HEK293 (cell line): ENCODE results near the gene CBLIF.
A peak's percentile ranks its signal among the peaks of the same experiment; 100 is the strongest.

Experiments used
- CTCF ChIA-PET: fragments of 350-600 bp; formaldehyde crosslinking; extraction: SDS; loops from one replicate; lab custom pipeline; 2021; ENCODE audit warnings: antibody characterized with exemption; lab: Yijun Ruan, JAX
- POLR2A ChIA-PET: fragments of 300-600 bp; formaldehyde crosslinking; extraction: SDS; loops from one replicate; lab custom pipeline; 2020; ENCODE audit warnings: antibody characterized with exemption, inconsistent platforms; lab: Yijun Ruan, JAX
- H3K27ac ChIP-seq: fragments of 200-500 bp; sonication (Bioruptor generic); 2 replicates; pipeline ENCODE4 v1.5.1; 2014; ENCODE audit warnings: low read depth, low read length, control low read depth, inconsistent platforms; ENCODE audit errors: extremely low read depth
- H3K36me3 ChIP-seq, 2 experiments: fragments of 200-500 bp in 1 of 2; sonication (Bioruptor generic) in 1 of 2; 1 replicate in 1 of 2; 2 replicates in 1 of 2; pipeline ENCODE4 v1.5.1; 2014 to 2017; ENCODE audit warnings: inconsistent platforms in 2 of 2, low read length in 2 of 2; ENCODE audit not compliant: control insufficient read depth in 2 of 2, insufficient read depth in 1 of 2
- H3K4me1 ChIP-seq: fragments of 200-500 bp; sonication (Bioruptor generic); 2 replicates; pipeline ENCODE4 v1.5.1; 2014; ENCODE audit warnings: mild to moderate bottlenecking, low read length, inconsistent platforms; ENCODE audit not compliant: control insufficient read depth, insufficient read depth
- H3K4me3 ChIP-seq: 2 replicates; pipeline ENCODE4 v1.5.1; 2011; ENCODE audit warnings: low read depth, mild to moderate bottlenecking, control low read depth, low read length, moderate library complexity
- H3K9me3 ChIP-seq: fragments of 200-500 bp; sonication (Bioruptor generic); 2 replicates; pipeline ENCODE4 v1.5.1; 2014; ENCODE audit warnings: low read depth, low read length, inconsistent platforms; ENCODE audit not compliant: control insufficient read depth, insufficient read depth
- KLF16 ChIP-seq: fragments of 450-650 bp; formaldehyde crosslinking; IDR thresholded peaks from 2 replicates; pipeline ENCODE4 v1.5.1; 2017; ENCODE audit warnings: missing biosample characterization, missing genetic modification characterization
- TRIM28 ChIP-seq: IDR thresholded peaks from 2 replicates; pipeline ENCODE4 v1.6.1; 2011; ENCODE audit warnings: low read length, control low read depth, borderline replicate concordance
- ZBTB48 ChIP-seq: fragments of 450-650 bp; formaldehyde crosslinking; IDR thresholded peaks from 2 replicates; pipeline ENCODE4 v1.5.1; 2016; ENCODE audit warnings: missing biosample characterization, missing genetic modification characterization
- ZFP3 ChIP-seq: fragments of 450-650 bp; formaldehyde crosslinking; IDR thresholded peaks from 2 replicates; pipeline ENCODE4 v1.5.1; 2016; ENCODE audit warnings: low read depth, missing biosample characterization, missing genetic modification characterization
- ZNF112 ChIP-seq: fragments of 450-650 bp; formaldehyde crosslinking; IDR thresholded peaks from 2 replicates; pipeline ENCODE4 v1.5.0; 2017; ENCODE audit warnings: missing biosample characterization, missing genetic modification characterization
- ZNF16 ChIP-seq: fragments of 450-650 bp; formaldehyde crosslinking; IDR thresholded peaks from 2 replicates; pipeline ENCODE4 v1.5.1; 2016; ENCODE audit warnings: low read depth, missing biosample characterization, missing genetic modification characterization
- ZNF266 ChIP-seq: fragments of 450-650 bp; formaldehyde crosslinking; IDR thresholded peaks from 2 replicates; pipeline ENCODE4 v1.5.1; 2016; ENCODE audit warnings: missing biosample characterization, missing genetic modification characterization, low read depth
- ZNF335 ChIP-seq: fragments of 450-650 bp; formaldehyde crosslinking; conservative IDR thresholded peaks from 2 replicates; pipeline ENCODE4 v1.5.1; 2016; ENCODE audit warnings: missing biosample characterization, missing genetic modification characterization
- ZNF404 ChIP-seq: fragments of 450-650 bp; formaldehyde crosslinking; IDR thresholded peaks from 2 replicates; pipeline ENCODE4 v1.5.1; 2017; ENCODE audit warnings: missing biosample characterization, missing genetic modification characterization
- ZNF426 ChIP-seq: fragments of 450-650 bp; formaldehyde crosslinking; IDR thresholded peaks from 2 replicates; pipeline ENCODE4 v1.5.1; 2017; ENCODE audit warnings: missing biosample characterization, missing genetic modification characterization, mild to moderate bottlenecking, inconsistent platforms, moderate library complexity
- ZNF473 ChIP-seq: fragments of 450-650 bp; formaldehyde crosslinking; IDR thresholded peaks from 2 replicates; pipeline ENCODE4 v1.5.1; 2017; ENCODE audit warnings: missing biosample characterization, missing genetic modification characterization
- ZNF518A ChIP-seq: fragments of 450-650 bp; formaldehyde crosslinking; conservative IDR thresholded peaks from 2 replicates; pipeline ENCODE4 v1.5.1; 2016; ENCODE audit warnings: low read depth, missing biosample characterization, missing genetic modification characterization
- ZNF610 ChIP-seq: fragments of 450-650 bp; formaldehyde crosslinking; IDR thresholded peaks from 2 replicates; pipeline ENCODE4 v1.5.1; 2016; ENCODE audit warnings: missing biosample characterization, missing genetic modification characterization, borderline replicate concordance
- ZNF664 ChIP-seq: fragments of 450-650 bp; formaldehyde crosslinking; IDR thresholded peaks from 2 replicates; pipeline ENCODE4 v1.5.1; 2016; ENCODE audit warnings: missing biosample characterization, missing genetic modification characterization
- ZNF677 ChIP-seq: fragments of 450-650 bp; IDR thresholded peaks from 2 replicates; pipeline ENCODE4 v1.5.0; 2018; ENCODE audit warnings: missing biosample characterization, mild to moderate bottlenecking, missing genetic modification characterization, moderate library complexity
- ZNF692 ChIP-seq: fragments of 450-650 bp; formaldehyde crosslinking; IDR thresholded peaks from 2 replicates; pipeline ENCODE4 v1.5.1; 2016; ENCODE audit warnings: missing biosample characterization, missing genetic modification characterization
- ZNF704 ChIP-seq: fragments of 450-650 bp; formaldehyde crosslinking; IDR thresholded peaks from 2 replicates; pipeline ENCODE4 v1.5.1; 2016; ENCODE audit warnings: missing biosample characterization, missing genetic modification characterization
- ZNF707 ChIP-seq: fragments of 450-650 bp; formaldehyde crosslinking; IDR thresholded peaks from 2 replicates; pipeline ENCODE4 v1.5.1; 2016; ENCODE audit warnings: missing biosample characterization, missing genetic modification characterization
- ZNF747 ChIP-seq: fragments of 450-650 bp; formaldehyde crosslinking; IDR thresholded peaks from 2 replicates; pipeline ENCODE4 v1.5.1; 2016; ENCODE audit warnings: missing biosample characterization, missing genetic modification characterization
- ZXDB ChIP-seq: fragments of 450-650 bp; formaldehyde crosslinking; IDR thresholded peaks from 2 replicates; pipeline ENCODE4 v1.5.1; 2016; ENCODE audit warnings: missing biosample characterization, missing genetic modification characterization

Gene CBLIF

GRCh38 chr11:59813364-59813763, 31.9 kb downstream of the CBLIF start:
- Histone ChIP-seq H3K4me3 (no peak overlapping the region), H3K36me3 (peaks cover under 1 to 5% of the 10 kb centered on the region in 2 experiments; a peak in 1 of 3 replicates), H3K9me3 (no peaks in the 10 kb centered on the region), H3K4me1 (no peaks in the 10 kb centered on the region), H3K27ac (no peak overlapping the region)
- CTCF ChIA-PET = no interaction called here
- POLR2A ChIA-PET = no interaction called here
- TF ChIP-seq ZNF747 (tag by site-specific recombination) = no peak

GRCh38 chr11:59812220-59812619, 33.1 kb downstream of the CBLIF start:
- TF ChIP-seq ZNF704 (tag by site-specific recombination) (no peak), ZNF677 (tag by site-specific recombination) (no peak), ZNF266 (tag by site-specific recombination) (no peak), KLF16 (tag by site-specific recombination) (no peak), ZNF473 (no peak), ZBTB48 (tag by site-specific recombination) (no peak), ZNF692 (tag by site-specific recombination) (no peak)
- TF ChIP-seq, all 188 proteins: peak for 0
- no peaks in the 10 kb centered on the region for H3K9me3 ChIP-seq
- no peak overlapping the region for H3K4me3 ChIP-seq
- POLR2A ChIA-PET = no interaction called here
- peaks cover 4 to 16% of the 10 kb centered on the region in 2 experiments; a peak in 2 of 3 replicates for H3K36me3 ChIP-seq
- CTCF ChIA-PET = interaction anchor here (0.6 to 0.7 kb wide), 2 partner anchors 77 to 1245 kb away, joined by 3 read pairs; no protein-coding TSS in a partner anchor
- H3K4me1 ChIP-seq = no peaks in the 10 kb centered on the region
- no peak overlapping the region for H3K27ac ChIP-seq

GRCh38 chr11:59810911-59811259, 34.4 kb downstream of the CBLIF start:
- POLR2A ChIA-PET = interaction anchor here (0.5 to 2.0 kb wide), 5 partner anchors 9 to 196 kb away, joined by 3 to 16 read pairs (median 4); partner anchors contain the start of genes OSBP, PATL1 and STX3
- no peak overlapping the region for H3K27ac ChIP-seq
- no peaks in the 10 kb centered on the region for H3K4me1 ChIP-seq
- H3K4me3 ChIP-seq = peak overlapping the region; percentile 100
- CTCF ChIA-PET = interaction anchor here (0.9 to 4.0 kb wide), 2 partner anchors 9 to 57 kb away, joined by 3 to 27 read pairs; partner anchors contain the start of gene STX3
- no peaks in the 10 kb centered on the region for H3K9me3 ChIP-seq
- H3K36me3 ChIP-seq = peaks cover 4 to 29% of the 10 kb centered on the region in 2 experiments; a peak in 2 of 3 replicates
- TF ChIP-seq ZXDB (tag by site-specific recombination) = peak; percentile 6; the same call in 1 of the 2 replicates
- peak; percentile 52; the same call in 1 of the 2 replicates for TF ChIP-seq ZNF335
- no peak for TF ChIP-seq ZNF404 (tag by site-specific recombination)
- 0 out of 2 replicates have a peak, but pooled peaks have one; percentile 0 for TF ChIP-seq ZNF610 (tag by site-specific recombination)
- TF ChIP-seq ZNF112 (tag by site-specific recombination) = no peak
- TF ChIP-seq ZNF518A (tag by site-specific recombination) = peak; percentile 32
- no peak for TF ChIP-seq ZFP3 (tag by site-specific recombination)
- no peak for TF ChIP-seq TRIM28
- no peak for TF ChIP-seq ZNF426 (tag by site-specific recombination)
- no peak for TF ChIP-seq ZNF664 (tag by site-specific recombination)
- no peak for TF ChIP-seq ZNF16 (tag by site-specific recombination)
- peak; percentile 87 for TF ChIP-seq ZBTB48 (tag by site-specific recombination)
- no peak for TF ChIP-seq ZNF707
